Stimulated activated CD8-positive, alpha-beta memory T cell treated with anti-CD3 and anti-CD28 coated beads, Interleukin-7, amount 100 ng/mL, for 24 hours (primary cell): ENCODE results near the gene EDC4.
"Not testable (repeated sequence)": the region's sequence is repeated elsewhere in the genome, so short reads cannot be mapped to it uniquely, and the experiment has no call there.

ENCODE experiments used
- DNase-seq: peaks from one replicate; pipeline ENCODE4 v3.0.0-alpha.2; 2020; ENCODE audit warnings: low read depth

The EDC4 gene

GRCh38 chr16:67909056-67909742 lies 36.3 kb downstream of the EDC4 start:
- no peak for DNase-seq

GRCh38 chr16:67910158-67910557 lies 37.3 kb downstream of the EDC4 start:
- DNase-seq = no peak

GRCh38 chr16:67914758-67915495 lies 42.1 kb downstream of the EDC4 start:
- DNase-seq = no peak

GRCh38 chr16:67915496-67915769 lies 42.6 kb downstream of the EDC4 start:
- not testable (repeated sequence) for DNase-seq

- DNase-seq = no peak
Observed at GRCh38 chr16:67915831-67916723, 43.2 kb downstream of the EDC4 start.

GRCh38 chr16:67917140-67917851 lies 44.4 kb downstream of the EDC4 start:
- DNase-seq = no peak

- DNase-seq = no peak
Observed at GRCh38 chr16:67917852-67918236, 45.0 kb downstream of the EDC4 start.

- DNase-seq = no peak
Observed at GRCh38 chr16:67919622-67920221, 46.9 kb downstream of the EDC4 start.

- no peak for DNase-seq
Observed at GRCh38 chr16:67922221-67922620, 49.4 kb downstream of the EDC4 start.

GRCh38 chr16:67922740-67923139 lies 49.9 kb downstream of the EDC4 start:
- DNase-seq = no peak

GRCh38 chr16:67923414-67924116 lies 50.7 kb downstream of the EDC4 start:
- no peak for DNase-seq

GRCh38 chr16:67924140-67924906 lies 51.5 kb downstream of the EDC4 start:
- DNase-seq = no peak

- DNase-seq = no peak
Observed at GRCh38 chr16:67926181-67926750, 53.4 kb downstream of the EDC4 start.

GRCh38 chr16:67927131-67927941 lies 54.5 kb downstream of the EDC4 start:
- no peak for DNase-seq

GRCh38 chr16:67928147-67928546 lies 55.3 kb downstream of the EDC4 start:
- DNase-seq = no peak

- peak; percentile 55 for DNase-seq
Observed at GRCh38 chr16:67928561-67929364, 55.9 kb downstream of the EDC4 start.

GRCh38 chr16:67930191-67930590 lies 57.3 kb downstream of the EDC4 start:
- no peak for DNase-seq

- no peak for DNase-seq
Observed at GRCh38 chr16:67930678-67931211, 57.9 kb downstream of the EDC4 start.
